GM18526 (cell line): ENCODE results near the gene SERTAD1.

Experiments
- POLR2A ChIP-seq: IDR thresholded peaks from 3 replicates; pipeline ENCODE4 v1.6.1; 2011; ENCODE audit not compliant: insufficient read length; ENCODE audit errors: extremely low read depth

Gene SERTAD1

DNA sequence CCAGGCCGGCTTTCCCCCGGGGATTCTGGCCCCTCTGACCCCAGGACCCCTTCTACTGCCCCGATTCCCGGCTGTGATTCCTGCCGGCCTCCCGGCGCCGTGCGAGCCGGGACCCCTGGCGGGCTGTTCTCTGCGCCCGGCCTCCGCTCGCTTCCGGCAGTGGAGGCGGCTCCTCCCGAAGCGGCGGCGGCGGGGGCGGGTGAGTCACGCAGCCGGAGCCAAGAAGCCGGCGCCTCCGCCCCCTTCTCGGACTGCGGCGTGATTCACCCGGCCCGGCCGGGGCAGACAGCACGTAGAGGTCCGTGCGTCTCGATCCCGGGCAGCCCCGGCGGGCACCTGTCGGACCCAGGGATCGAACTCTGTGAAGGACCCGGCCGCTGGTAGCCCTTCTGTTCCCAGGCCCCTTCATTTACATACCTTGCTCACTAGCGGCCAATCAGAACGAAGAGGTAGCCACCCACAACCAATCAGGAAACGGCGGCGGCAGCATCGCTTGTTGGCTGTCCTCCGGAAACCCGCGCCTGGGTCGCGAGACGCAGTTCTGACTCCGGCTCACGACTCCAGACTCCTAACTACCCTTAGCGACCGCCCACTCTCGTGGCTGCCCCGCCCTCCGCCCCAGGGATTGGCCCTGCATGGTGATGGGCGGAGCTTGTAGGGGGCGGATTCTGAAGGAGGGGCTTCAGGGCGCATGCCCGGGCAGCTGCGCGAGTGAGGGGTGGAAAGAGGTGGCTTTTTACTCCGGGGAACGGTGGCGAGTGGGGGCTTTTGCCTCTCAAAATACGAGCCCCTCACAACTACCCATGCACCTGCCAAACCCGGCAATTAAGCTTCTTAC is at the start of gene SERTAD1:
Gene SERTAD1, minus strand, starts transcription at position 543 of the 838 bp plus-strand sequence. CDS start 2,446 bp downstream, outside the sequence.
- peak; percentile 99 for TF ChIP-seq POLR2A

- no peak for TF ChIP-seq POLR2A
Observed at GRCh38 chr19:40474737-40475136, 48.9 kb upstream of the SERTAD1 start.

DNA sequence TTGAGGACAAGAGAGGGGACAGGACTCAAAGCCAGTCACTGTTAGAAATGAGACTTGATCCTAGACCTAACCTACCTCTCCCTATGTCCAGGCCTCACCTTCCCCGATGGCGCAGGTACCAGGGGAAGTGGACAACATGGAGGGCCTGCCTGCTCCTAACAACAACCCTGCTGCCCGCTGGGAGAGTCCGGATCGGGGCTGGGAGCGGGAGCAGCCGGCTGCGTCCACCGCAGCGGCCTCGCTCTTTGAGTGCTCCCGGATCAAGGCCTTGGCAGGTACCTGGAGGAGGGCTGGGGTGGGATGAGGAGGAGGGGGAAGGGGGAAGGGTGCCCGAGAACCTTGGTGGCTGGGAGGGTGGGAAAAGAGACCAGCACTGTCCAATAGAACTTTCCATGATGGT is 46.7 kb upstream of the SERTAD1 start:
- no peak for TF ChIP-seq POLR2A

DNA sequence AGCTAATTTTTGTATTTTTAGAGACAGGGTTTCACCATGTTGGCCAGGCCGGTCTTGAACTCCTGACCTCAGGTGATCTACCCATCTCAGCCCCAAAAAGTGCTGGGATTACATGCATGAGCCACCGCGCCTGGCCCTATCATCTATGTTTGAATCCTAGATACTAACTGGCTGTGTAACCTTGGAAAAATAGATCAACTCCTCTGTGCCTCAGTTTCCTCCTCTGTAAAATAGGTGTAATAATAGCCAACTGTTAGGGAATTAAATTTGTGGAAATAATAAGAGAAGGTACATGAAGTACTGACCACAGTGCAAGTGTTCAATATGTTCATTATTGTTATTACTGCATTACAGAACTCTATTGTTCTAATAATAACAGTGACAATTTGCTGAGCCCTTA is 45.3 kb upstream of the SERTAD1 start:
- TF ChIP-seq POLR2A = no peak

GRCh38 chr19:40469011-40469410 is 43.2 kb upstream of the SERTAD1 start:
- no peak for TF ChIP-seq POLR2A

- TF ChIP-seq POLR2A = no peak
Observed at GRCh38 chr19:40466985-40467734, 41.4 kb upstream of the SERTAD1 start, which contains the start of gene SPTBN4. SPTBN4 (plus strand) TSS chr19:40467001; CDS start chr19:40472622, 5,621 bp downstream.

GRCh38 chr19:40466219-40466984 is 40.6 kb upstream of the SERTAD1 start:
- no peak for TF ChIP-seq POLR2A

GRCh38 chr19:40465557-40466218 is 39.9 kb upstream of the SERTAD1 start, which contains the start of gene BLVRB:
BLVRB (minus strand) TSS chr19:40465745; CDS start chr19:40465688, 57 bp downstream.
- TF ChIP-seq POLR2A = peak; percentile 58

- TF ChIP-seq POLR2A = no peak
Observed at GRCh38 chr19:40465025-40465556, 39.3 kb upstream of the SERTAD1 start.

DNA sequence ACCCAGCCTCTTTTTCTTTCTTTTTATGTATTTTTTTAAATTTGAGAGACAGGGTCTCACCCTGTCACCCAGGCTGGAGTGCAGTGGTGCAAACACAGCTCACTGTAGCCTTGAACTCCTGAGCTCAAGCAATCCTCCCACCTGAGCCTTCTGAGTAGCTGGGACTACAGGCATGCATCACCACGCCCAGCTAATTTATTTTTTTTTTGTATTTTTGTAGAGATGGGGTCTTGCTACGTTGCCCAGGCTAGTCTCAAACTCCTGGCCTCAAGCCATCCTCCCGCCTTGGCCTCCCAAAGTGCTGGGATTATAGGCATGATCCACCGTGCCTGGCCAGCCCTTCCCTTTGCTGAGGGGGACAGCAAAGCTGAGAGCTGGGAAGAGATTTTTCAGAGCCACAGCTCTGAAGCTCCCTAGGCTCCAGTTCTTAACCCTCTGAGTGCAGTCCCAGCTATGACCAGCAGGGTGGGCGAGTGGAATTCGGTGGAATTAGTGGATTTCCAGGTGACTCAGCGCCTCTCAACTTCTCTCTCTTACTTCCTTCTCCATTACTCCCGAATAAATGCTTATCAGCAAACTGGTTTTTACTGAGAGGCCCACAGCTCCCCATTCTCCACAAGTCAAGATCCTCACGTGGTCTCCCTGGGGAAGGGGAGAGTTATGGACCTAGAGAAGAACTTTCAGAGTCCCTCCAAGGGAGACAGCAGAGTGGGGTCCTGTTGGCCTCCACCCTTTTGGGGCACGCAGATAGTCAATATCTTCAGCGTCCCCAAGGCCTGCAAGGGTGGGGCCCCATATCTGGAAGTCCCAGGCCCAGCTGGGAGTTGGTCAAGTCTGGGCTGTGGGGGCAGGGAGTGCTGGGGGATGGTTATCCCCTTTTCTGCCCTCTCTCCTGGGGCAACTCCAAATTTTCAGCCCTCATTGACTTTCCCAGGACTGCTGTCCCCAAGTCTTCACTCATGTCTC is 38.5 kb upstream of the SERTAD1 start:
- no peak for TF ChIP-seq POLR2A

- TF ChIP-seq POLR2A = no peak
Observed at GRCh38 chr19:40461669-40462221, 36.0 kb upstream of the SERTAD1 start.

- TF ChIP-seq POLR2A = no peak
Observed at GRCh38 chr19:40460185-40460584, 34.4 kb upstream of the SERTAD1 start.

- TF ChIP-seq POLR2A = no peak
Observed at GRCh38 chr19:40458597-40458974, 32.8 kb upstream of the SERTAD1 start.
